MM.1S (cell line): ENCODE results near the gene RASAL2.

Source experiments
- DNase-seq: peaks from one replicate; pipeline ENCODE4 v3.0.0-alpha.2; 2015
- H2AFZ ChIP-seq: fragments of 300-600 bp; sonication (generic); 2 replicates; pipeline ENCODE4 v1.6.0; 2016; ENCODE audit warnings: antibody characterized with exemption, low read length
- H3F3A ChIP-seq: fragments of 300-600 bp; sonication (generic); 2 replicates; pipeline ENCODE4 v1.6.1; 2016; ENCODE audit warnings: mild to moderate bottlenecking, antibody characterized with exemption, low read length, moderate library complexity, mixed read lengths; ENCODE audit not compliant: insufficient read depth
- H3K27ac ChIP-seq: fragments of 300-600 bp; sonication (generic); 2 replicates; pipeline ENCODE4 v1.5.1; 2016; ENCODE audit warnings: mild to moderate bottlenecking, low read length
- H3K27me3 ChIP-seq: fragments of 300-600 bp; sonication (generic); replicated peaks from 2 replicates; pipeline ENCODE4 v1.6.0; 2016; ENCODE audit warnings: low read length; ENCODE audit not compliant: insufficient read depth
- H3K36me3 ChIP-seq: fragments of 300-600 bp; sonication (generic); replicated peaks from 2 replicates; pipeline ENCODE4 v1.6.1; 2016; ENCODE audit warnings: mild to moderate bottlenecking, low read length, mixed read lengths; ENCODE audit not compliant: insufficient read depth
- H3K4me1 ChIP-seq: fragments of 300-600 bp; sonication (generic); 2 replicates; pipeline ENCODE4 v1.6.1; 2016; ENCODE audit warnings: low read length, mixed read lengths
- H3K4me2 ChIP-seq: fragments of 300-600 bp; sonication (generic); 2 replicates; pipeline ENCODE4 v1.6.0; 2016; ENCODE audit warnings: low read depth, low read length
- H3K4me3 ChIP-seq: fragments of 300-600 bp; sonication (generic); 2 replicates; pipeline ENCODE4 v1.5.1; 2016; ENCODE audit warnings: low read length, mixed read lengths
- H3K79me2 ChIP-seq: fragments of 300-600 bp; sonication (generic); 2 replicates; pipeline ENCODE4 v1.6.1; 2016; ENCODE audit warnings: mixed run types, low read length, mixed read lengths
- H3K9ac ChIP-seq: fragments of 300-600 bp; sonication (generic); 2 replicates; pipeline ENCODE4 v1.6.1; 2016; ENCODE audit warnings: low read length, mixed read lengths
- H3K9me2 ChIP-seq: fragments of 300-600 bp; sonication (generic); replicated peaks from 2 replicates; pipeline ENCODE4 v1.6.1; 2016; ENCODE audit warnings: mild to moderate bottlenecking, low read length, mixed read lengths; ENCODE audit not compliant: insufficient read depth
- H3K9me3 ChIP-seq: fragments of 300-600 bp; sonication (generic); replicated peaks from 2 replicates; pipeline ENCODE4 v1.6.1; 2016; ENCODE audit warnings: mild to moderate bottlenecking, low read length, mixed read lengths; ENCODE audit not compliant: insufficient read depth
- H4K20me1 ChIP-seq: fragments of 300-600 bp; sonication (generic); 2 replicates; pipeline ENCODE4 v1.6.1; 2016; ENCODE audit warnings: mild to moderate bottlenecking, low read length, moderate library complexity, mixed read lengths; ENCODE audit not compliant: insufficient read depth
- EZH2 ChIP-seq: fragments of 300-600 bp; sonication (generic); optimal IDR thresholded peaks from 2 replicates; pipeline ENCODE3; 2017; ENCODE audit warnings: low read depth, mild to moderate bottlenecking, antibody characterized with exemption, low read length, mixed read lengths
- EZH2phosphoT487 ChIP-seq: fragments of 300-600 bp; sonication (generic); IDR thresholded peaks from 2 replicates; pipeline ENCODE4 v1.6.1; 2018; ENCODE audit warnings: antibody characterized with exemption, low read length
- TF ChIP-seq, protein P1 (sequence below): fragments of 300-600 bp; sonication (generic); IDR thresholded peaks from 2 replicates; pipeline ENCODE4 v1.5.1; 2016; ENCODE audit warnings: antibody characterized with exemption, low read length, mixed read lengths

RASAL2 gene

GRCh38 chr1:178452013-178452412, 358.1 kb downstream of the RASAL2 start:
- no peaks in the 10 kb centered on the region for H4K20me1 ChIP-seq
- no peak overlapping the region for H2AFZ ChIP-seq
- H3K9me3 ChIP-seq = no peaks in the 10 kb centered on the region
- no peaks in the 10 kb centered on the region for H3K4me1 ChIP-seq
- H3K36me3 ChIP-seq = no peaks in the 10 kb centered on the region
- H3K79me2 ChIP-seq = no peaks in the 10 kb centered on the region
- H3K4me2 ChIP-seq = no peak overlapping the region
- H3K27ac ChIP-seq = no peak overlapping the region
- TF ChIP-seq EZH2phosphoT487 (no peak), EZH2 (no peak)
- TF ChIP-seq, protein P1, sequence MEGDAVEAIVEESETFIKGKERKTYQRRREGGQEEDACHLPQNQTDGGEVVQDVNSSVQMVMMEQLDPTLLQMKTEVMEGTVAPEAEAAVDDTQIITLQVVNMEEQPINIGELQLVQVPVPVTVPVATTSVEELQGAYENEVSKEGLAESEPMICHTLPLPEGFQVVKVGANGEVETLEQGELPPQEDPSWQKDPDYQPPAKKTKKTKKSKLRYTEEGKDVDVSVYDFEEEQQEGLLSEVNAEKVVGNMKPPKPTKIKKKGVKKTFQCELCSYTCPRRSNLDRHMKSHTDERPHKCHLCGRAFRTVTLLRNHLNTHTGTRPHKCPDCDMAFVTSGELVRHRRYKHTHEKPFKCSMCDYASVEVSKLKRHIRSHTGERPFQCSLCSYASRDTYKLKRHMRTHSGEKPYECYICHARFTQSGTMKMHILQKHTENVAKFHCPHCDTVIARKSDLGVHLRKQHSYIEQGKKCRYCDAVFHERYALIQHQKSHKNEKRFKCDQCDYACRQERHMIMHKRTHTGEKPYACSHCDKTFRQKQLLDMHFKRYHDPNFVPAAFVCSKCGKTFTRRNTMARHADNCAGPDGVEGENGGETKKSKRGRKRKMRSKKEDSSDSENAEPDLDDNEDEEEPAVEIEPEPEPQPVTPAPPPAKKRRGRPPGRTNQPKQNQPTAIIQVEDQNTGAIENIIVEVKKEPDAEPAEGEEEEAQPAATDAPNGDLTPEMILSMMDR = no peak
- no peak for DNase-seq
- H3F3A ChIP-seq = no peaks in the 10 kb centered on the region
- H3K4me3 ChIP-seq = no peak overlapping the region
- no peaks in the 10 kb centered on the region for H3K27me3 ChIP-seq
- no peaks in the 10 kb centered on the region for H3K9me2 ChIP-seq
- H3K9ac ChIP-seq = no peak overlapping the region

DNA sequence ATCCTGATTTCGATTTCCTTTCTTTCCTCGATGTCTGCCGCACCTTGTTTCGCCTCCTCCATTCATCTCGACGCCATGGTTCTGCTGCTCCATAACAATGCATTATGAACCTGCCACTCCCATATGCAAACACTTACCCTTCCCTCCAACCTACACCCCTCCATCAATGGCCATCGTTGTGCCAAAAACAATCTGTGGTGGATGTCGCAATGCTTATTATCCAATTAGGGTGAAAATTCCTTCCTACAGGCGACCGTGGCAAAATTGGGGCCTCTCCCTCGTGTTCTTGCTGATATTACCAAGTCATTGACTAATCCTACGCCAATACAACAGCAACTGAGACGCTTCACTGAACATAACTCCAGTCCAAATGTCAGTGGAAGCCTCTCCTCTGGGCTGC, 362.6 kb downstream of the RASAL2 start:
- H3K27ac ChIP-seq = no peak overlapping the region
- H3K4me3 ChIP-seq = no peak overlapping the region
- H3F3A ChIP-seq = no peaks in the 10 kb centered on the region
- no peak overlapping the region for H3K9ac ChIP-seq
- no peaks in the 10 kb centered on the region for H3K4me1 ChIP-seq
- no peak overlapping the region for H2AFZ ChIP-seq
- no peak for DNase-seq
- no peaks in the 10 kb centered on the region for H3K79me2 ChIP-seq
- H4K20me1 ChIP-seq = no peaks in the 10 kb centered on the region
- no peaks in the 10 kb centered on the region for H3K9me3 ChIP-seq
- no peak overlapping the region for H3K4me2 ChIP-seq
- TF ChIP-seq EZH2phosphoT487 = no peak
- no peak for TF ChIP-seq EZH2
- TF ChIP-seq, protein P1 = no peak
- no peaks in the 10 kb centered on the region for H3K9me2 ChIP-seq
- no peaks in the 10 kb centered on the region for H3K27me3 ChIP-seq
- no peaks in the 10 kb centered on the region for H3K36me3 ChIP-seq

DNA sequence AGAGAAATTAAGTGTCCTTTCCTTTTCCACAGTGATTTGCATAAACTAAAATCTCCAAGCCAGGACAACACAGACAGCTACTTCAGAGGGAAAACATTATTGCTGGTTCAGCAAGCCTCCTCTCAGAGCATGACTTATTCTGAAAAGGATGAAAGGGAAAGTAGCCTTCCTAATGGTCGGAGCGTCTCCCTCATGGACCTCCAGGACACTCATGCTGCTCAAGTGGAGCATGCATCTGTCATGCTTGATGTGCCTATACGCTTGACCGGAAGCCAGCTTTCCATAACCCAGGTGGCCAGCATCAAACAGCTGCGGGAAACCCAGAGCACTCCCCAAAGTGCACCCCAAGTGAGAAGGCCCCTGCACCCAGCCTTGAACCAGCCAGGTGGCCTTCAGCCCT, 363.7 kb downstream of the RASAL2 start:
- Histone ChIP-seq H3K27me3 (no peaks in the 10 kb centered on the region), H3K4me1 (no peaks in the 10 kb centered on the region), H2AFZ (no peak overlapping the region), H3F3A (no peaks in the 10 kb centered on the region), H3K9me3 (no peaks in the 10 kb centered on the region), H3K79me2 (no peaks in the 10 kb centered on the region), H3K4me2 (no peak overlapping the region), H3K4me3 (no peak overlapping the region), H3K27ac (no peak overlapping the region), H3K9me2 (no peaks in the 10 kb centered on the region), H4K20me1 (no peaks in the 10 kb centered on the region), H3K9ac (no peak overlapping the region), H3K36me3 (no peaks in the 10 kb centered on the region)
- TF ChIP-seq EZH2 (no peak), EZH2phosphoT487 (no peak)
- TF ChIP-seq, protein P1 = no peak
- no peak for DNase-seq
